PC-9 (cell line): ENCODE results near the gene ARHGAP10.

Experiments used
- EZH2 ChIP-seq: fragments of 200-600 bp; sonication (generic); IDR thresholded peaks from 2 replicates; pipeline ENCODE4 v1.8.0; 2017; ENCODE audit warnings: antibody characterized with exemption, low read depth
- TF ChIP-seq, protein P1 (sequence below): fragments of 200-600 bp; sonication (generic); conservative IDR thresholded peaks from 2 replicates; pipeline ENCODE4 v1.6.1; 2017; ENCODE audit warnings: mixed run types, antibody characterized with exemption, mild to moderate bottlenecking, moderate library complexity

DNA sequence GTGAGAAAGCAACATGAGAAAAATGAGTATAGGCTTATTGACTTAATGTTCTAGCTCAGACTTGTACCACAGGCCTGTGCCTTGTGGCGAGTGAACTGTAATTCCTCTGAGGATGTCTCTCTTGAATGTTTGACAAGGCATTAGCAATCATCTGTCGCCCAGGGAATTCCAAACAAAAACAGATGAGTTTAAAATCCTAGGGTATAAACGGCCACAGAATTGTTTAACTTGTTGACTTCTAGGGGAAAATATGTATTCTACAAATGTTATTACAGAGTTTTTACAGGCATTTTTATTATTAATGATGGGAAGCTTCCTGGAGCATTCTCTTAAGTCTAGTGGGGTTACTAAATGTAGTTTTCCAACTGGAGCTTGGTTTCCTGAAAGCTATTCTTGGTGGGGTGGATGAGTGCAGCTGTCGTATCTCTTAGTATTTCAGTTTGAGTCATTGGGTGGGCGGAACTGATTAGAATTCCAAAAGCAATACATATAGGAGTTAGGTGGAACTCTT lies 40.6 kb downstream of the ARHGAP10 start:
- TF ChIP-seq, protein P1, sequence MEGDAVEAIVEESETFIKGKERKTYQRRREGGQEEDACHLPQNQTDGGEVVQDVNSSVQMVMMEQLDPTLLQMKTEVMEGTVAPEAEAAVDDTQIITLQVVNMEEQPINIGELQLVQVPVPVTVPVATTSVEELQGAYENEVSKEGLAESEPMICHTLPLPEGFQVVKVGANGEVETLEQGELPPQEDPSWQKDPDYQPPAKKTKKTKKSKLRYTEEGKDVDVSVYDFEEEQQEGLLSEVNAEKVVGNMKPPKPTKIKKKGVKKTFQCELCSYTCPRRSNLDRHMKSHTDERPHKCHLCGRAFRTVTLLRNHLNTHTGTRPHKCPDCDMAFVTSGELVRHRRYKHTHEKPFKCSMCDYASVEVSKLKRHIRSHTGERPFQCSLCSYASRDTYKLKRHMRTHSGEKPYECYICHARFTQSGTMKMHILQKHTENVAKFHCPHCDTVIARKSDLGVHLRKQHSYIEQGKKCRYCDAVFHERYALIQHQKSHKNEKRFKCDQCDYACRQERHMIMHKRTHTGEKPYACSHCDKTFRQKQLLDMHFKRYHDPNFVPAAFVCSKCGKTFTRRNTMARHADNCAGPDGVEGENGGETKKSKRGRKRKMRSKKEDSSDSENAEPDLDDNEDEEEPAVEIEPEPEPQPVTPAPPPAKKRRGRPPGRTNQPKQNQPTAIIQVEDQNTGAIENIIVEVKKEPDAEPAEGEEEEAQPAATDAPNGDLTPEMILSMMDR, result no peak
- TF ChIP-seq EZH2, result no peak
